Hematopoietic multipotent progenitor cell (in vitro differentiated cells): Measurements from ENCODE around the gene SLIT3. TPM values are rescaled to one million over a fixed set of nuclear protein-coding genes. Genes with fewer than 3 reads are reported as not detected.

Experiments
- DNase-seq, 3 donors: peaks; one replicate each; pipeline ENCODE4 v3.0.0-alpha.2; 2011 to 2015; ENCODE audit warnings: low read depth in 2 of 3, low spot score in 2 of 3
- total RNA-seq: library from RNA; depleted of rRNA; stranded (reverse); fragments of >200 nt; gene quantifications from one replicate; pipeline ENCODE4 v1.2.3, GENCODE V29; 2012

The SLIT3 gene
- total RNA-seq, 1 donor, result under 0.01 TPM

- no peak for DNase-seq
Measured at GRCh38 chr5:169178754-169179153, 122.2 kb downstream of the SLIT3 start.

- no peak for DNase-seq
Measured at GRCh38 chr5:169178274-169178673, 122.7 kb downstream of the SLIT3 start.

- no peak for DNase-seq
Measured at GRCh38 chr5:169176709-169177694, 123.9 kb downstream of the SLIT3 start.

GRCh38 chr5:169175733-169176132, 125.2 kb downstream of the SLIT3 start:
- no peak for DNase-seq

- DNase-seq, result no peak
Measured at GRCh38 chr5:169174923-169175322, 126.0 kb downstream of the SLIT3 start.

GRCh38 chr5:169173372-169173771, 127.6 kb downstream of the SLIT3 start:
- no peak for DNase-seq

- no peak for DNase-seq
Measured at GRCh38 chr5:169171515-169171914, 129.4 kb downstream of the SLIT3 start.

GRCh38 chr5:169169783-169170182, 131.2 kb downstream of the SLIT3 start:
- no peak for DNase-seq

- DNase-seq, result no peak
Measured at GRCh38 chr5:169168280-169168679, 132.7 kb downstream of the SLIT3 start.

- DNase-seq, result no peak
Measured at GRCh38 chr5:169166078-169166477, 134.9 kb downstream of the SLIT3 start.

- no peak for DNase-seq
Measured at GRCh38 chr5:169165052-169165451, 135.9 kb downstream of the SLIT3 start.

- DNase-seq, result no peak
Measured at GRCh38 chr5:169164481-169164925, 136.4 kb downstream of the SLIT3 start.

GRCh38 chr5:169162407-169162806, 138.5 kb downstream of the SLIT3 start:
- DNase-seq, result no peak

GRCh38 chr5:169161022-169161680, 139.8 kb downstream of the SLIT3 start:
- no peak for DNase-seq

- DNase-seq, result no peak
Measured at GRCh38 chr5:169160405-169160901, 140.5 kb downstream of the SLIT3 start.

GRCh38 chr5:169158764-169159163, 142.2 kb downstream of the SLIT3 start:
- no peak for DNase-seq

GRCh38 chr5:169157064-169157463, 143.9 kb downstream of the SLIT3 start:
- no peak for DNase-seq

- DNase-seq, result no peak
Measured at GRCh38 chr5:169154679-169155078, 146.3 kb downstream of the SLIT3 start.

- no peak for DNase-seq
Measured at GRCh38 chr5:169153405-169153804, 147.5 kb downstream of the SLIT3 start.

- DNase-seq, result no peak
Measured at GRCh38 chr5:169152946-169153345, 148.0 kb downstream of the SLIT3 start.

GRCh38 chr5:169152453-169152852, 148.5 kb downstream of the SLIT3 start:
- no peak for DNase-seq
